Right lobe of liver (tissue), 6 donors: ENCODE measurements around the gene ZNF567. TPM values are rescaled to one million over a fixed set of nuclear protein-coding genes. Genes with fewer than 3 reads are reported as not detected.

Source experiments
- ATAC-seq, 4 donors: fragments of 200-7000 bp; cut with Tn5 transposase; one replicate each; pipeline ENCODE4 v1.9.1; 2020; ENCODE audit warnings: mild to moderate bottlenecking in 4 of 4, moderate library complexity in 4 of 4
- DNase-seq, 3 donors: peaks; one replicate each; pipeline ENCODE4 v3.0.0-alpha.2; 2020
- H3K27ac ChIP-seq, 3 donors: fragments of 200-600 bp; one replicate each; pipeline ENCODE4 v1.8.0; 2022
- H3K27me3 ChIP-seq, 2 donors: fragments of 200-600 bp; one replicate each; pipeline ENCODE4 v1.8.0; 2022
- H3K36me3 ChIP-seq, 4 donors: fragments of 200-600 bp; sonication (generic) in 1 of 4; one replicate each; pipeline versions ENCODE4 v1.5.1 to v1.8.0; 2017 to 2022; ENCODE audit warnings: control low read depth in 1 of 4
- H3K4me1 ChIP-seq, 4 donors: fragments of 200-600 bp; sonication (generic) in 1 of 4; one replicate each; pipeline versions ENCODE4 v1.5.1 to v1.8.0; 2017 to 2022; ENCODE audit warnings: control low read depth in 1 of 4
- H3K4me3 ChIP-seq, 3 donors: fragments of 200-600 bp; one replicate each; pipeline ENCODE4 v1.8.0; 2022
- H3K9me3 ChIP-seq, 4 donors: fragments of 200-600 bp; sonication (generic) in 1 of 4; one replicate each; pipeline versions ENCODE4 v1.5.1 to v1.8.0; 2017 to 2022; ENCODE audit warnings: control low read depth in 1 of 4
- POLR2A ChIP-seq: fragments of 450-650 bp; IDR thresholded peaks from one replicate; pipeline ENCODE4 v1.6.1; 2017; ENCODE audit warnings: antibody characterized with exemption, mild to moderate bottlenecking
- WGBS: methylation state at CpG from one replicate; pipeline ENCODE4 v1.1.6; 2018; ENCODE audit warnings: low coverage, low lambda C conversion rate; ENCODE audit not compliant: insufficient coverage; ENCODE audit errors: missing lambda C conversion rate; 5-methylcytosine and 5-hydroxymethylcytosine counted together
- intact Hi-C, 2 donors: fragments of 100-400 bp; cut with DNase I; formaldehyde crosslinking; loops; one replicate each; pipeline versions ENCODE4 v1.11.2 to v1.14.1; 2022
- total RNA-seq, 6 experiments: library from RNA; depleted of rRNA in 2 of 6; stranded (reverse); fragments of >200 nt in 2 of 6; fragmentation: NEBNext Ultra II Directional in 3 of 6; extraction: Animal tissue kit (Norgen Biotek cat#: 25700) in 3 of 6; gene quantifications; one replicate each; pipeline versions ENCODE4 v1.1.0 to v1.2.4, GENCODE V29; 2016 to 2023
- TF ChIP-seq, protein P1 (sequence below), 4 donors: fragments of 200-600 bp in 3 of 4; fragments of 450-650 bp in 1 of 4; IDR thresholded peaks; one replicate each; pipeline versions ENCODE4 v1.5.1 to v1.8.0; 2016 to 2022; ENCODE audit warnings: antibody characterized with exemption in 4 of 4, mild to moderate bottlenecking in 2 of 4
- donor health status: DM: no; HTN: yes; CAD: no.
- donor health status: DM: no; HTN: no; CAD: no.
- donor health status: DM: no; HTN: no; CAD: no.
- donor health status: DM: no; HTN: yes; CAD: no.
- donor health status: DM: no; HTN: yes; CAD: no.

Gene ZNF567
- total RNA-seq, 6 experiments from 2014 or later: 1.1 to 3.4 (median 2.0) TPM

- DNase-seq (no peak), ATAC-seq (no peak)
- H3K4me1 ChIP-seq: peaks cover 0 to 17% (median 4%) of the 10 kb centered on the region in 4 donors
- H3K27me3 ChIP-seq: no peaks in the 10 kb centered on the region
- H3K27ac ChIP-seq: no peak overlapping the region
- H3K9me3 ChIP-seq: no peaks in the 10 kb centered on the region
- intact Hi-C loops: no loop called here
- TF ChIP-seq, protein P1, sequence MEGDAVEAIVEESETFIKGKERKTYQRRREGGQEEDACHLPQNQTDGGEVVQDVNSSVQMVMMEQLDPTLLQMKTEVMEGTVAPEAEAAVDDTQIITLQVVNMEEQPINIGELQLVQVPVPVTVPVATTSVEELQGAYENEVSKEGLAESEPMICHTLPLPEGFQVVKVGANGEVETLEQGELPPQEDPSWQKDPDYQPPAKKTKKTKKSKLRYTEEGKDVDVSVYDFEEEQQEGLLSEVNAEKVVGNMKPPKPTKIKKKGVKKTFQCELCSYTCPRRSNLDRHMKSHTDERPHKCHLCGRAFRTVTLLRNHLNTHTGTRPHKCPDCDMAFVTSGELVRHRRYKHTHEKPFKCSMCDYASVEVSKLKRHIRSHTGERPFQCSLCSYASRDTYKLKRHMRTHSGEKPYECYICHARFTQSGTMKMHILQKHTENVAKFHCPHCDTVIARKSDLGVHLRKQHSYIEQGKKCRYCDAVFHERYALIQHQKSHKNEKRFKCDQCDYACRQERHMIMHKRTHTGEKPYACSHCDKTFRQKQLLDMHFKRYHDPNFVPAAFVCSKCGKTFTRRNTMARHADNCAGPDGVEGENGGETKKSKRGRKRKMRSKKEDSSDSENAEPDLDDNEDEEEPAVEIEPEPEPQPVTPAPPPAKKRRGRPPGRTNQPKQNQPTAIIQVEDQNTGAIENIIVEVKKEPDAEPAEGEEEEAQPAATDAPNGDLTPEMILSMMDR (IDR thresholded peaks at IDR 0.05): no peak
- no peak for TF ChIP-seq POLR2A
- no peak overlapping the region for H3K4me3 ChIP-seq
- WGBS: 80% methylated on average over 1 of the region's 2 CpGs
- H3K36me3 ChIP-seq: peaks cover 0 to 11% (median 4%) of the 10 kb centered on the region in 4 donors
Observed at GRCh38 chr19:36685835-36686234, 1.6 kb upstream of the ZNF567 start.

- H3K36me3 ChIP-seq: peaks cover 0 to 14% (median 4%) of the 10 kb centered on the region in 4 donors
- WGBS: 13% methylated on average over 15 of the region's 20 CpGs
- H3K9me3 ChIP-seq: peaks cover 0 to 2% (median 0%) of the 10 kb centered on the region in 4 donors
- peaks cover 0 to 17% (median 4%) of the 10 kb centered on the region in 4 donors for H3K4me1 ChIP-seq
- ATAC-seq: peak; percentile 13 to 33 (median 22)
- peak in 2 of 3 donors; percentile 30 to 51 for DNase-seq
- H3K27me3 ChIP-seq: no peaks in the 10 kb centered on the region
- TF ChIP-seq, protein P1 (IDR thresholded peaks at IDR 0.05): no peak
- TF ChIP-seq POLR2A: no peak
- peak overlapping the region in 2 of 3 donors; percentile 20 to 43 for H3K27ac ChIP-seq
- intact Hi-C loops: no loop called here
- peak overlapping the region; percentile 79 to 92 (median 84) for H3K4me3 ChIP-seq
Observed at GRCh38 chr19:36686365-36687213, 823 bp upstream of the ZNF567 start.

- no peak for TF ChIP-seq POLR2A
- TF ChIP-seq, protein P1 (IDR thresholded peaks at IDR 0.05): no peak
- H3K9me3 ChIP-seq: peaks cover 0 to 7% (median 0%) of the 10 kb centered on the region in 4 donors
- H3K4me1 ChIP-seq: peaks cover 0 to 17% (median 4%) of the 10 kb centered on the region in 4 donors
- H3K27ac ChIP-seq: peak overlapping the region in 1 of 3 donors; percentile 46
- H3K36me3 ChIP-seq: peaks cover 0 to 25% (median 11%) of the 10 kb centered on the region in 4 donors
- DNase-seq (no peak), ATAC-seq (no peak)
- intact Hi-C loops: no loop called here
- H3K27me3 ChIP-seq: no peaks in the 10 kb centered on the region
- H3K4me3 ChIP-seq: peak overlapping the region; percentile 79 to 92 (median 84)
- WGBS: 12% methylated on average over 9 of the region's 9 CpGs
Observed at GRCh38 chr19:36688058-36688457, 646 bp downstream of the ZNF567 start.

- intact Hi-C loops: no loop called here
- H3K27me3 ChIP-seq: no peaks in the 10 kb centered on the region
- no peak for ATAC-seq
- H3K4me3 ChIP-seq: no peak overlapping the region
- 88% methylated on average over 1 of the region's 2 CpGs for WGBS
- TF ChIP-seq, protein P1 (IDR thresholded peaks at IDR 0.05): no peak
- no peak for TF ChIP-seq POLR2A
- H3K4me1 ChIP-seq: no peaks in the 10 kb centered on the region
- peaks cover 3 to 73% (median 26%) of the 10 kb centered on the region in 4 donors for H3K9me3 ChIP-seq
- H3K36me3 ChIP-seq: peaks cover 0 to 16% (median under 1%) of the 10 kb centered on the region in 4 donors
- H3K27ac ChIP-seq: no peak overlapping the region
- no peak for DNase-seq
Observed at GRCh38 chr19:36707134-36707533, 19.7 kb downstream of the ZNF567 start.
